ENCODE measurements around the gene BMS1. TPM values are rescaled to one million over a fixed set of nuclear protein-coding genes. Genes with fewer than 3 reads are reported as not detected.

The BMS1 gene
- total RNA-seq, 8 experiments from 2014 or later: 10.3 to 27.7 (median 18.7) TPM

Other genes with a start within 250 kb of the BMS1 start
- gene ZNF33B, start 144.2 kb upstream of the BMS1 start, total RNA-seq: 10 to 100 TPM; 11.5 to 38.2 (median 28.8) TPM